Fibroblast of skin of back (primary cell): ENCODE measurements around the gene TOMM6.
A peak's percentile ranks its signal among the peaks of the same experiment; 100 is the strongest.
"Not testable (repeated sequence)": the region's sequence is repeated elsewhere in the genome, so short reads cannot be mapped to it uniquely, and the experiment has no call there.

Source experiments
- DNase-seq: peaks from one replicate; pipeline ENCODE4 v3.0.0-alpha.2; 2013

TOMM6 gene

DNA sequence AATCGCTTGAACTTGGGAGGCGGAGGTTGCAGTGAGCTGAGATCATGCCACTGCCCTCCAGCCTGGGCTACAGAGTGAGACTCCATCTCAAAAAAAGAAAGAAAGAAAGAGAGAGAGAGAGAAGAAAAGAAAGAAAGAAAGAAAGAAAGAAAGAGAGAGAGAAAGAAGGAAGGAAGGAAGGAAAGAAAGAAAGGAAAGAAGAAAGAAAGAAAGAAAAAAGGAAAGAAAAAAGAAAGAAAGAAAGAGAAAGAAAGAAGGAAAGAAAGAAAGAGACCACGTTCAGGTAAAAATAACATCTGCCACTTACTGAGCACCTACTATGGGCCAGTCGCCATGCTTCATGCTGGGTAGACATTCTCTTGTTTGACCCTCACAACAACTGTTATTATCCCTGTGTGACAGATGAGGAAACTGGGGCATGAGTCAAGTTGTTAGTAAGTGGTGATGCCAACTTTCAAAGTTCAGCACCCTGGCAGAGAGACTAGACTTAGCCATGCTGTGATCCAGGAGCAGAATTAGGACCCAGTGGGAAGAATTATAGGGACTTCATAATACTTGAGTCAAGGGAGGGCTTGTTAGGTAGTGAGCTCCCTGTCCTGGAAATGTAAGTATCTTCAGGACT lies 21.3 kb upstream of the TOMM6 start:
- DNase-seq = not testable (repeated sequence)

DNA sequence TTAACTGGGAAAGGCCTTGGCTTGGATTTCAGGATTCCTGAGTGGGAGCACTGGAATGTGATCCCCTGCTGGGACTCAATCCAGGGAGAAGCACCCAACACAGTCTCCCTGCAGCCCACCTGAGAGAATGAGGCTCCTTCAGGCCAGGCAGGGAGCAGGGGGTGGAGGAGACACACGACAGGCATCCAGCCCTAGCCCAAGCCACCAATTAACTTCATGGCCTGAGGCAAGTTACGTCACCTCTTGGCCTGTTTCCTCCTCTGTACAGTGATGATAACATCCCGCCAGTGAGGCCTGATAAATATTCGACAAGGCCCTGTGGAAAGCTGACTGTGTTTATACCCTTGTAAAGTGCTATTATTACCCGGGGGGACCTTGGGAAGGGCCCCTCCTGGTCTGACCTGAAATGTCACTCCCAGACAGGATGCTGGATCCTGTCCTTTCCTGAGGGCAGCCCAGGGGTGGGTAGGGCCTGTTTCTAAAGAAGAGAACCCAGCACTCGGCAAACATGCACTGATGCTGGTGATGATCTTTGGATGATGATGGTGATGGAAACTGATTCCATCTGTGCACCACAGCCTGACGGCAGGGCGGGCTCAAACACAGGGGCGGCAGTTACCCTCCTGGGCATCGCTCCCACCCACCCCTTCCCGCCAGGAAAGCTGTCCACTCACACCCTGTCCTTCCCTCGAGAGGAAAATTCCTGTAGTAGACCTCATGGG lies 20.2 kb upstream of the TOMM6 start:
- peak; percentile 63 for DNase-seq

DNA sequence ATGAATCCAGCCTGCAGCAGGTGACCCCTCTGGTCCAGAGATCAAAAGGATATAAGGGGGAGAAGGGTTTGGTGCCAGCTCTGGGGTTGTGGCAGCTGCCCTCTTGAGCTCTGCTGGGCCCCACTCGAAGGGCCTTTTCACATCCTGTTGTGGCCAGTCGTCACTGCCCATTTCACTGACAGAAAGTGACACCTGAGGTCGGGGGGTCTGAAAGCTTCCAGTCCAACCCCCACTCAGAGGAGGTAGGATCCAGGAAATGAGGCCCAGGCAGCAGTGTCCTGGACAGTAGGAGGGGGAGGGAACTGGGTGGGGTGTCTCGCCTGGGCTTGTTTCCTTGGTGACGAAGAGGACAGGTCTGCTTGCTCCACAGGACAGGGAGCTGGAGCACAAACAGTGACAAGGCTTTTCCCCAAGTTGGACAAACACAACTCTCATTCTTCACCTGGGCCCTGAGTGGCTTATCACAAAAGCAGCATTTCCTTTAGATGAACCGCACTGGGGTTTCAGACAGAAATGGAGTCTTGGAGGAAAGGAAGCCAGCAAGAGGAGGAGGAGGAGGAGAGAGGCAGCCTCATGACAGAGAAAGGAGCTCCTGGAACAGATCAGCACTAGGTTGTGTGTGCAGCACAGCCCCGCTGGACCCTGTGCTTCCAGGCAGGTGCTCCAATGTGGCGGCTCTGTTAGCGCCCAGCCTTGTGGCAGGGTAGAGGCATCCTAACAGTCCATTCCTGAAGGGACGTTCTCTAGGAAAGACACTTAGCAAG lies 18.8 kb upstream of the TOMM6 start:
- DNase-seq = no peak

DNA sequence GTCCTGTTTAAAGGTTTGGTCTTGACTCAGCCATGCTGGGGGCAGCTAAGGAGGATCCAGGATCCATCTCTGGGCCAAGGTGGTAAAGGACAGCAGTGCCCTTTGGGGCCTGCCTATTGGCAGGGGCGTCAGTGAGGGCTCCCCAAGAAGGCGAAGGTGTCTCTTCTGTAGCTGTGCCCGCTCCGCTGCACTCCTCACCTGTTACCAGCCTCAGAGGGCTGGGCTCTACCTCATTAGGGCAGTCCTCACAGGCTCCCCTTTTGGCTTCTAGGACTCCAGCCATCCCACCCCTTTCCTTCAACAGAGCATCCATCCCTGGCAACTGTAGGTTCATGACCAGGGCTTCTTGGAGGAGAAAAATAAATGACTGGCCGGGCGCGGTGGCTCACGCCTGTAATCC lies 18.1 kb upstream of the TOMM6 start:
- DNase-seq = no peak

DNA sequence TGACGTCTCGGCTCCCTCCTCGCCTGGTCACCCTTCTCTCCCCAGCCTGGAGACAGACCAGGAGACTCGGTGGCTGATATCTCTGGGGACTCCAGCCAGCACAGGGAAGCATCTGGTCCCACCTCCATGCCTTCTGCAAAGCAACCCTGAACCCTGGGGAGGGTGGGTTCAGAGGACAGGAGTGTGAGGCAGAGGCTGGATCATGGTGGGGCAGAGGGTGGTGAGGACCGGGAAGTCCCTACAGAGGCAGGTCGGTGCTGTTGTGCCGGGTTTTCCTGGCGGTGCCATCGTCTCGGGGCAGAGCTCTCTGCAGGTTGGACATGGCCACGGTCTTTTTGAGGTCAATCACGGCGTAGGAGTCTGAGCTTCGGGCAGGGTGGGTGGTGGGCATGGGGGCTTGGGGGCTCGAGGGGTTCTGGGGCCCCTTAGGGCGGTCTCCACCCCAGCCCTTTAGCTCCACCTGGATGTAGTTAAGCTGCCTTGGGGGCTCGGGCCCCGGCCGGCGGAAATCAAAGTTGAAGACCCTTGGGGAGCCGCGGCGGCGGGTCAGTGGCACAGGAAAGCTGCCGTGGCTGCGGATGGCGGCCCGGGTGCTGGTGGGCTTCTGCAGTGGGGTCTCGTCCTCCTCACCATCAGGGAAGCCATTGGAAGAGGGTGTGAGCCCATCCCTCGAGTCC lies 17.0 kb upstream of the TOMM6 start:
- no peak for DNase-seq

DNA sequence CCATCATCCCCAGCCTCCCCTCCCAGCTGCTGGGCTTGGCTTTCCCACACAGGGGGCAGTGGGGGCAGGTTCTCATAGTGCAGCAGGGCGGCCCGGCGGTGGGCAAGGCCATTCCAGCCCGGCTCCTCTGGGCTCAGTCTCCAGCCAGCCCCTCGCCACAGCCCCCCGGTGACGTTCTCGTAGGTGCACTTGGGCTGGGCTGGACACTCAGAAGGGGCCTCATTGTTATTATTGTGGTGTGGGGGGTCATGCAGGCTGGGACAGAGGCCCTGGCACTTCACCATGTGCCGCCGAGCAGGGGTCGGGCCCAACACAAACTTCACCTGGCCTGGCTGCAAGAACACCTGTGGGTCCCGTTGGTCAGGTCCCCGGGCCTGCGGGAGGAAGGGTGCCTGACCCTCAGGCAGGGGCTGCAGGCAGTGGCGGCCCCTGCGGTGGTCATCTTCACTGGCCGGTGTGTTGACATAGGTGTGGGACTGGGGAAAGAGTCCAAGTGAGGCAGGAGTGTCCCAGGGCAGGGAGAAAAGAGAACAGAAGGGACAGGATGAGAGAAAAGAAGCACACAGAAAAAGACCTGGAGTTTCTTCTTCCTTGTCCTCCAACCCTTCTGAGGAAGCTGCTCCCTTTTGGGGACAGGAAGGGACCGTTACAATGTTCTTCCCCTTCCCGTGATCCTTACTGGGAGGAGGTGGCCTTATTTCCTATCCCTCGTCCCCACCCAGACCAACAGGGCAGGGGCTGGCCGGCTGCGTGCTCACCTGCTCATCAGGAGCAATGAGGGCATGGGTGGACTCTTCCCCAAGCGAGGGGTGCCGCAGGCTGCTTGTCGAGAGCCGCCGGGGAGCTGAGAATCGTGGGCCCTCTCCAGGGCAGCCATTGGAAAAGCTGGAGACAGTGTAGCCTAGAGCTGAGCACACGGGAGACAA lies 16.2 kb upstream of the TOMM6 start:
- no peak for DNase-seq

DNA sequence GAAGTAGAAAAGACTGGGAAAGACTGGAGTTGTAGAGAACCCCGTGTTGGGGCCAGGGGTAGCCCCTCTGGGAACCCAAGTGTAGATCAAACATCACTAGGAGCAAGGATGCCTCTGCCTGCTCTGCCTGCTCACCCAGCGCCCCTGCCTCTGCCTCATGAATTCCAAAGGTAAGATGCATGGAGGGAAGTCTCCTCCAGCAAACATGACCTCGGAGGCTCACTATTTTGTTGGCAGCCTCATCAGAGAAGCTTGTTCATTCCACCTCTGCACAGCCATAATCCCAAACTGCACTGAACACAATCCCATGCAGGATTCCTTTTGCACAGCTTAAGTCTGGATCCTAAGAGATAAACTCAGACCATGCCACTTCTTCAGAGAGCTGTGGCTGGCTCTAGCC lies 12.7 kb upstream of the TOMM6 start:
- no peak for DNase-seq

DNA sequence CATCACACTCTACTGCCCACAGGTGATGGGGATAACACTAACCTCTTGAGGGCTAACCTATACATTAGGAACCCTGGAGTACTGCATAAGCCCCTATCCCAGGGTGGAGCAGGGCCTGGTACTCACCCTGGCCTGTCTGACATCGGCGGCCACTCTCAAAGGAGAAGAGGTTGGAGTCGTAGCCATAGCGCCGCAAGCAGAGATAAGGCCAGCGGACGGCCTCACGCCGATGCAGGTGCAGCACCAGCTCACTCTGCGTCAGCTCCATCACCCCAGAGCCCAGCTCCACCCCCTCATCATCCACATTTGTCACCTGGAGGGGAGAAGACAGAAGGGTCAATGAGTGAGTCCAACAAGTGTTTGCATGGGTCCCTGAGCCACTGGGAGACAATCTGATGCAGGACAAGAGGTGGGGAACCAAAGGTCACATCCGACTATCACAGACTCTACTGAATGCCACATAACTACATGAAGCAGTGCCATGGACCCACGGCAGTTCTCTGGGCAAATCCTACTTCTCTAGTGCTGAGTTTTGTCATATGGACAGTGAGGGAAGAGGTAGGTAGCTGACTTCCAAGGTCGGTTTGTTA lies 12.1 kb upstream of the TOMM6 start:
- no peak for DNase-seq

DNA sequence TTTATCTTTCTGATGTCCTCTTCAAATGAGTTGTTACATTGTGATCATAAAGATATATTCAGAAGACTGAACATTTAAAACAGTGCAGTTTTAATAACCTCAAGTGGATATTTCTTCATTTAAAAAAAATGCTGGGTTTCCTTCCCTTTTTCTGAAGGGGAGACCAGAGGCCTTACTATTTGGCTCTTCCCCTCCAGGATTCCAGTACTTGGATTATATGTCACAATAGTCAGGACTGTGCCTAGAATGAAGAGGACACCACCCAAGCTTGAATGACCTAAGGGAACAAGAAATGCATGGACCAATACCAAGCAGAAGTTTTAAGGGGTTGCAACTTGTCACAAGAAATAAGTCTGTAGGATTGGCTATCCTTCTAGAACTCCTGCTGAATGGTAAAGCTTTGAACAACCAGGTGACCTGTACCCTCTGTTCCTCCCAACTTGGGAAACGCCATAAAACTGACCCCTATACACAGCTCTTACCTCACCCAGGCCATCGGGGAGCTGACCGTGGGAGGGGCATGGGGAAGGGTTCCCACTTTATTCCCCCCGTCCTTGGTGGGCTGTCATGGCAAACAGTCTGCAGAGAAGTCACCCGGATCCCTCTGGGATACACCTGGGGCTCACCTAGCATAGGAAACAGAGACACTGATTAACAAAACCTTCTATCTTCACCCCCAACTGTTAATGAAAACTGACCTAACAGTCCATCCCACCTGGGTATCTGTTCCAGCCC lies 9.8 kb upstream of the TOMM6 start:
- DNase-seq = no peak

DNA sequence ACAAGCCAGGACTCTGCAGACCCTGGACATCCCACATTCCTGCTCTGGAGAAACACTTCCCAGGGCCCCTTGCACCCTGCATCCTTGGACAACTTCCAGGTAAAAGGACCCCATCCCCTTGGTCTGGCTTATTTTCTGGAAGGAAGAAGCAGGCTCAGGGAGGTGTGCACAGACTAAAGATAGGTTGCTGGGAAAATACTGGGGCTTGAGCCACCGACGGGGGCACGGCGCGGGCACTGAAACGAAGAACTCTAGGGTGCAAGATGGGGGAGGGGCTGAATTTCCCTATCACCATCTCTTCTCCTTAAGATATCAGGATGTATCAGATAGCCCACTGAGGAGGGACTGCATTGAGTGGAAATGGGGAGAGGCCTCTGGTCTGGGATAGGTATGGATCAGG lies 8.6 kb upstream of the TOMM6 start:
- no peak for DNase-seq

DNA sequence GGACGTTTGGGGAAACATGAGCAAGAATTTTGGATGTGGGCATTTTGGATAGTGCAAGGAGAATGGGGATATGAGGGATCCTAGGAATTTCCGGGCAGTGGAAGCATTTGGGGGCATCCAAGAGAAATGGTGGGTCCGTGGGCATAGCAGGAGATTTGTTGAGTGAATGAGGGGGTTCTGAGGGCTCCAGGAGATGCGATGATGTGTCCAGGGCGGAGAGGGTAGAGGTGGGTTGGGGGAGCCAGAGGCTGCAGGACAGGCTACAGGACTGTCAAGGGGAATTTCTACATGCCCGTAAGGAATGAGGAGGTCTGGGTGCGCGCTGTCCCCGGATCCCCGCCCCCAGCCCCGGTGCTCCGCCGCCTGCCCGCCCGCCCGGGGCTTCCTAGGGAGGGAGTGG lies 8.2 kb upstream of the TOMM6 start:
- DNase-seq = no peak

DNA sequence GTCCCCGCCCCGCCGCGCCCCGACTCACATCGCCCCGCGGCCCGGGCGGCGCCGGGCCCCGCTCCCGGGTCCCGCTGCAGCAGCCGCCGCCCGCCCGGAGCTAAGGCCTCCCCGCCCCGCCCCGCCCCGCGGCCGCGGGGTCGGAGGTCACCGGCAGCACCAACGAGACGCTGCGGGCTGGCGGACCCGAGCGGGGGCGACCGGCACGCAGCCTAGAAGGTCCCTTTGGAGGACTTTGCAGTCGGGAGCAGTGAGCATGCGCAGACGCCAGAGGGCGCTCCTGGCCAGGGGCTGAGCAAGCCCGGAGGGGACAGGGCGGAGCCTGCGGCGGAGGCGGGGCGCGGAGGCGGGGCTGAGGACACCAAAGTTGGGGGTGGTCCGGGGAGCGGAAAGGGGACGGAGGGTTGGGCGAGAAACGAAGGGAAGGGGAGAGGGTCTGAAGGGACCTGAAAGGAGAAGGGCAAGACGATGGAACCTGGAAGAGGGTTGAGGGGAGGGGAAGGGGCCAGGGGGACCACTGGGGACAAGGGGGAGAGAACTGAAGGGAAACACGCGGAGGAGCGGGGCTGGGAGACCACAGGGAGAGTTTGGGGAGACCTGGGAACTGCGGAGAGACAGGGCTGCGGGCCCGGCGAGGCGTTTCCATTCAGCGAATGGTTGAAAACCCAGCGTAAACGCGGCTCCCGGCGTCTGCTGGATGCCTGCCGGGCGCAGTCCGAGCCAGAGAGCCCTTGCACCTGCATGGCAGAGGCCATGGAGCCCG lies 7.5 kb upstream of the TOMM6 start, which contains the start of gene FRS3:
Gene FRS3 (minus strand): TSS at position 113 of the 763 bp plus-strand sequence. CDS start 2,913 bp downstream, outside the sequence.
- DNase-seq = peak; percentile 92

DNA sequence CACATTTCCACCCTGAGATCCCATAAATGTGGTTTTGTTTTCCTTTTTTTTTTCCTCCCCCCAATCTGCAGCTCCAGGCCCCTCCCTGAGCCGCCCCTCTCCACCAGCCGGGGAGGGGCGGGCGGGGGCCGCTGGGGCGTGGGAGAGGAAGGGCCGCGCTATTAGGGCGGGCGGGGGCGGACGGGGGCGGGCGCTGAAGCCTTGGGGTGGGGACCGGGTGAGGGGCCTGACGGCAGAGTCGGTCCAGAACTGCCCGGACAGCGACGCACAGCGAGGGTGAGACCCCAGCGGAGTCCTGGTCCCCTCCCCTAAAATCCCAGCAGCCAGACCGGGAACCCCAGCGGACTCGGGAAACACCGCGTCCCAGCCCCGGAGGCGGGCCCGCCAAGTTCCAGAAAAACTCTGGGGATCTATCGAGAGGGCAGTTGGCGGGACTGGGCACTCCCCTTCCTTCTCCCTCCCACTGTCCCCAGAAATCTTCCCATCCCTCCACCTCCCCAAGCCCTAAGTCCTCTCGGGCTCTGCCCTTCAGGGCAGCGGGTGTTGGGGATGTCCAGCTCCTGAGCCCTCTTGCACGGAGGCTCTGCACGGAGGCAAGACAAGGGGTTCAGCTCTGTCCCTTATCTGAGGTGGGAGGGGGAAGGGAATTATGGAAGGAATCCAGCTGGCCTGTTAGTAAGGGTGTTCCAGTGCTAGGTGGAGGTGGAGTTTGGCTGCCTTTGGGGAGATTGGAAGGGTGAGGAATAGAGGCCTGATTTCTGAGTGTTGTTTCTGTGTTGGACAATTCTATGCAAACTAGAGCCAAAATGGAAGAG lies 6.7 kb upstream of the TOMM6 start, which contains the start of gene PRICKLE4:
Gene PRICKLE4 (plus strand): TSS at position 232 of the 815 bp plus-strand sequence. CDS start 2,692 bp downstream, outside the sequence.
- no peak for DNase-seq

DNA sequence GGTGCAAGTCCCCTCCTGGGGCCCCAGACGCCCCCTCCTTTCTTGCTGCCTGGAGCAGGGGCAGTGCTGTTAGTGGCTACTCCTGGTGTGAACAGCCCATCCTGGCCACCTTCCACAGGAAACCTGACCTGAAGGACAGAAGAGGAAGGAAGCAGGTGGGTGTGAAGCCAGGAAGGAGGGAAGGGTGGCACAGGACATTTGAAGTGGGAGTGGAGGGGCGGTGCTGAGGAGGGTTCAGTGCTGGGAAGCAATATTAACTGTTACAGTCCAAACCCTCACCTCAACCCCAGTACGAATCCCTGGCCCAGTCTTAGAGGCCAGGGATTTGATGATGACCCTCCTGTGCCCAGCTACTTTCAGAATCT lies 6.1 kb upstream of the TOMM6 start:
- DNase-seq = no peak

DNA sequence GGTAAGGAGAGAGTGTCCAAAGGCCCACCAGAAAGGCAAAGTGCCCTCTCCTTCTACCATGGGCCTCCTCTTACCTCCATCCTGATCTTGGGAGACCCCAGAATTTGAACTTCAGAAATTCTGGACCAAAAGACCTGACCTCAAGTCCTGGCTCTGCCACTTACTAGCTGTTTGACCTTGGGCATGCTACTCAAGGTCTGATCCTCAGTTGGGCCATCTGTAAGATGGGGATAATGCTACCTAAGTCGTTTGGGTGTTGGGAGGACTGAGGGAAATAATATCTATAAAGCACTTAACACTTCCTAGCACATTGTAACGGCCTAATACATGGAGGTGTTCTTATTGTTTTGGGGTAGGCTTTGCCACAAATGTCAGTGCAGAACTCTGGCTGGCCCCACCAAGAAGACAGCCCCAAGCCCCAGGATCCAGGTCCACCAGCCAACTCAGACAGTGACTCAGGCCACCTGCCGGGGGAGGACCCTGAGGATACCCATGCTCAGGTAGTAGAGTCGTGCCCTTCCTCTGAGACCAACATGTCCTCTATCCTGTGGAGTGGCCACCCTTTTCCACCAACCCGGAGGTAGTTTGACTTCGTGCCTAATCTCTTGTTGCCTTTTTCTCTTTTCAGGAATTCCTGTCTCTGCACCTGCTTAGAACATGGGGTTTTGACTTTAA lies 4.3 kb upstream of the TOMM6 start:
- DNase-seq = no peak

DNA sequence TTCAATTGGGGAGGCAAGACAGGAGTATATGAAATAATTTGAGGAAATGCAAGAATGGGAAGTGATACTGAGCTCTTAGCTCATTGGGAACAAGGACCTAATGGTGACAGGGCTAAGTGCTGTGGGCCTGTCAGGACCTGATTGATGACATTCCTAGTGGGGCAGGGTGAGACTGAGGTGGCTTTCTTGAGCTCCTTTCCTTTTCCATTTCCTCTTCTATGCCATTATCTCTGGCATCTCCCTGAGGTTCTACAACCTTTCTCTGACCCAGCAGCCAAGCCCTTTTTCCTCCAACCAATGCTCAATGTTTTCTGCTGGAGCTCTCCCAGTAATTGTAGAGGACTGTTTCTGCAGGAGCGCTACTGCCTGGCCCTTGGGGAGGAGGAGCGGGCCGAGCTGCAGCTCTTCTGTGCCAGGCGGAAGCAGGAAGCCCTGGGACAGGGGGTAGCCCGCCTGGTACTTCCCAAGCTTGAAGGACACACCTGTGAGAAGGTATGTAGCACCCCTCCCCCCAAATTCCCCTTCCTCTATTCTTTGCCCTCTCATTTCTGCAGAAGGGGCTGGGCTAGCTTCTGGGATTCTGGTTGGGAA lies 2.8 kb upstream of the TOMM6 start:
- no peak for DNase-seq

DNA sequence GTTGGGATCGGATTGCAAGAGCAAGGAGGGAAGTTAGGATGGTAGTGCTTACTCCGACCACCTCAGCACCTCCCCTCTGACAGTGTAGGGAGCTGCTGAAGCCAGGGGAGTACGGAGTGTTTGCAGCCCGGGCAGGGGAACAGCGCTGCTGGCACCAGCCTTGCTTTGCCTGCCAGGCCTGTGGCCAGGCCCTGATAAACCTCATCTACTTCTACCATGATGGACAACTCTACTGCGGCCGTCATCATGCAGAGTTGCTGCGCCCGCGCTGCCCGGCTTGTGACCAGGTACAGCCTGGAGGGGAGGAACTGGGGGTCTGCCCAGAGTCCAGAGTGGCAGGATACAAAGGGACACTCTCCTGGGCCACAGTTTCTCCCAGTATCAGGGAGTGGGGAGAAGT lies 2.2 kb upstream of the TOMM6 start:
- DNase-seq = no peak
